Uterus (tissue), 4 donors: Measurements from ENCODE around the gene SIPA1. TPM values are rescaled to one million over a fixed set of nuclear protein-coding genes. Genes with fewer than 3 reads are reported as not detected.

Experiments
- DNase-seq, 2 donors: peaks; one replicate each; pipeline ENCODE4 v3.0.0-alpha.2; 2019 to 2020
- H3K27ac ChIP-seq, 2 donors: fragments of 200-600 bp; sonication (generic); 1 replicate in 1 of 2; 2 replicates in 1 of 2; pipeline ENCODE4 v1.5.1; 2016 to 2018
- H3K27me3 ChIP-seq, 2 donors: fragments of 200-600 bp; sonication (generic); one replicate each; pipeline ENCODE4 v1.5.1; 2018 to 2019; ENCODE audit warnings: control low read depth in 1 of 2
- H3K36me3 ChIP-seq, 2 donors: fragments of 200-600 bp; sonication (generic); one replicate each; pipeline ENCODE4 v1.5.1; 2019; ENCODE audit warnings: control low read depth in 1 of 2
- H3K4me1 ChIP-seq, 2 donors: fragments of 200-600 bp; sonication (generic); one replicate each; pipeline ENCODE4 v1.5.1; 2018 to 2019; ENCODE audit warnings: control low read depth in 1 of 2
- H3K4me3 ChIP-seq, 2 donors: fragments of 200-600 bp; sonication (generic); 1 replicate in 1 of 2; 2 replicates in 1 of 2; pipeline ENCODE4 v1.5.1; 2018 to 2019; ENCODE audit warnings: mild to moderate bottlenecking in 1 of 2
- H3K9me3 ChIP-seq, 2 donors: fragments of 200-600 bp; sonication (generic); one replicate each; pipeline ENCODE4 v1.5.1; 2019; ENCODE audit warnings: control low read depth in 1 of 2
- CTCF ChIP-seq, 4 experiments: fragments of 200-600 bp in 2 of 4; fragments of 450-650 bp in 2 of 4; sonication (generic) in 2 of 4; IDR thresholded peaks; one replicate each; pipeline ENCODE4 v1.5.1; 2016 to 2019; ENCODE audit warnings: antibody characterized with exemption in 4 of 4, mild to moderate bottlenecking in 2 of 4, moderate library complexity in 1 of 4
- POLR2A ChIP-seq, 2 donors: fragments of 450-650 bp; IDR thresholded peaks; one replicate each; pipeline ENCODE4 v1.6.1; 2016; ENCODE audit warnings: antibody characterized with exemption in 2 of 2, mild to moderate bottlenecking in 1 of 2, moderate library complexity in 1 of 2
- intact Hi-C: fragments of 100-400 bp; cut with DNase I; formaldehyde crosslinking; loops from one replicate; pipeline ENCODE4 v1.15.1; 2023; ENCODE audit warnings: low total_unique reads
- total RNA-seq, 4 donors: library from RNA; depleted of rRNA in 3 of 4; stranded (reverse); fragments of >200 nt in 3 of 4; gene quantifications; one replicate each; pipeline versions ENCODE4 v1.1.0 to v1.2.4, GENCODE V29; 2014 to 2023
- donor health status: DM: yes; HTN: yes; CAD: no.

Gene SIPA1
- total RNA-seq, 4 donors from 2014 or later = 11.2 to 60.1 (median 27.0) TPM

GRCh38 chr11:65646958-65647701 lies 9.2 kb downstream of the SIPA1 start:
- Histone ChIP-seq H3K36me3 (no peaks in the 10 kb centered on the region), H3K27me3 (no peaks in the 10 kb centered on the region), H3K4me1 (peaks cover 0 to 11% of the 10 kb centered on the region in 2 donors), H3K4me3 (peak overlapping the region in 1 of 2 donors; percentile 6), H3K9me3 (no peaks in the 10 kb centered on the region), H3K27ac (no peak overlapping the region)
- DNase-seq = no peak
- TF ChIP-seq POLR2A (IDR thresholded peaks at IDR 0.05) (peak in 1 of 2 donors; percentile 34), CTCF (IDR thresholded peaks at IDR 0.05) (no peak)
- intact Hi-C loops = no loop called here

- DNase-seq = no peak
- no peaks in the 10 kb centered on the region for H3K27me3 ChIP-seq
- no peak overlapping the region for H3K27ac ChIP-seq
- intact Hi-C loops = no loop called here
- TF ChIP-seq CTCF (IDR thresholded peaks at IDR 0.05) (no peak), POLR2A (IDR thresholded peaks at IDR 0.05) (no peak)
- no peaks in the 10 kb centered on the region for H3K9me3 ChIP-seq
- H3K4me3 ChIP-seq = no peak overlapping the region
- H3K4me1 ChIP-seq = peaks cover 7 to 21% of the 10 kb centered on the region in 2 donors
- no peaks in the 10 kb centered on the region for H3K36me3 ChIP-seq
Observed at GRCh38 chr11:65648997-65649493, 11.1 kb downstream of the SIPA1 start.

GRCh38 chr11:65649656-65650546 lies 12.0 kb downstream of the SIPA1 start:
- no peaks in the 10 kb centered on the region for H3K36me3 ChIP-seq

GRCh38 chr11:65650547-65651338 lies 12.8 kb downstream of the SIPA1 start:
- TF ChIP-seq CTCF (IDR thresholded peaks at IDR 0.05) (no peak), POLR2A (IDR thresholded peaks at IDR 0.05) (no peak)
- DNase-seq = peak in 1 of 2 donors; percentile 18
- intact Hi-C loops = no loop called here
- Histone ChIP-seq H3K27ac (peak overlapping the region; percentile 96 to 97), H3K9me3 (no peaks in the 10 kb centered on the region), H3K4me1 (peaks cover 7 to 21% of the 10 kb centered on the region in 2 donors), H3K4me3 (no peak overlapping the region), H3K27me3 (no peaks in the 10 kb centered on the region), H3K36me3 (no peaks in the 10 kb centered on the region)

More at GRCh38 chr11:65649656-65650546, 12.0 kb downstream of the SIPA1 start:
- Histone ChIP-seq H3K4me3 (no peak overlapping the region), H3K4me1 (peaks cover 7 to 21% of the 10 kb centered on the region in 2 donors), H3K9me3 (no peaks in the 10 kb centered on the region), H3K27ac (peak overlapping the region in 1 of 2 donors; percentile 96), H3K27me3 (no peaks in the 10 kb centered on the region)
- intact Hi-C loops = no loop called here
- DNase-seq = no peak
- TF ChIP-seq POLR2A (IDR thresholded peaks at IDR 0.05) (no peak), CTCF (IDR thresholded peaks at IDR 0.05) (no peak)
